Right lobe of liver (tissue), 4 donors: Measurements from ENCODE around the gene CRIP3.

Experiments used
- POLR2A ChIP-seq: fragments of 450-650 bp; IDR thresholded peaks from one replicate; pipeline ENCODE4 v1.6.1; 2017; ENCODE audit warnings: antibody characterized with exemption, mild to moderate bottlenecking
- TF ChIP-seq, protein P1 (sequence below), 4 donors: fragments of 200-600 bp in 3 of 4; fragments of 450-650 bp in 1 of 4; IDR thresholded peaks; one replicate each; pipeline versions ENCODE4 v1.5.1 to v1.8.0; 2016 to 2022; ENCODE audit warnings: antibody characterized with exemption in 4 of 4, mild to moderate bottlenecking in 2 of 4
- donor health status: DM: no; HTN: no; CAD: no.
- donor health status: DM: no; HTN: no; CAD: no.
- donor health status: DM: no; HTN: yes; CAD: no.

DNA sequence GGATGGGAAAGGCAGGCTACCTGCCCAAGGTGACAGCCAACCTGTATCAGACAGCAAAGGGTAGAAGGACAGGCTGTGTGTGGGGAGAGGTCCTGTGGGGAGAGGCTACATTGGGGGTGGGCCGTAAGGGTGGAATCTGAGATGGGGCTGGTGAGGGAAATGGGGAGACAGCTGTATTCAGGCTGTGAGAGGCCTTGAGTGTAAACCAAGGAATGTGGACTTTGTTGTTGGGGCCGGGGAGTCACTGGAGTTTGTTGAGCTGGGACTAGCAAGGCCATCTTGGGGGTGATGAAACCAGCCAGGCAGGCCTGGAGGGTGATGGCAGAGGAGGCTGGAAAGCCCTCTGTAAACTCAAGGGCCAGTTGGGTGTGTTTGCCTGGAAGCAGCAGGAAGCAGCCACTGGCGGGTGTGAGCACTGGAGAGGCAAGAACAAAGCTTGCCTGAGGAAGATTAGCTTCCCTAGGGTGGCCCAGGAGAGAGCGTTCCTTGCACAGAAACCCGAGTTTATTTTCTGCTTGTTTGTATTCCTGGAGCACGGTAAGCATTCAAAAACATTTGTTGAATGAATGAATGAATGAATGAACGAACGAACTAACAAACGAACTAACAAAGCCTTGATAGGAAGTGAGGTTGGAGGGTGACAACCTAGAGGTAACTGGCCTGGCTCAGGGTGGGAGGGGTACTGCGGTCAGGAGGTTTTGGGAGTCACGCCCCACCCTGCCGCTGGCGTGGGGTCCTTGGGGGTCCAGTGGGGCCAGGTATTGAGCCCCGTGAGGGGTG lies 46.4 kb downstream of the CRIP3 start:
- TF ChIP-seq, protein P1, sequence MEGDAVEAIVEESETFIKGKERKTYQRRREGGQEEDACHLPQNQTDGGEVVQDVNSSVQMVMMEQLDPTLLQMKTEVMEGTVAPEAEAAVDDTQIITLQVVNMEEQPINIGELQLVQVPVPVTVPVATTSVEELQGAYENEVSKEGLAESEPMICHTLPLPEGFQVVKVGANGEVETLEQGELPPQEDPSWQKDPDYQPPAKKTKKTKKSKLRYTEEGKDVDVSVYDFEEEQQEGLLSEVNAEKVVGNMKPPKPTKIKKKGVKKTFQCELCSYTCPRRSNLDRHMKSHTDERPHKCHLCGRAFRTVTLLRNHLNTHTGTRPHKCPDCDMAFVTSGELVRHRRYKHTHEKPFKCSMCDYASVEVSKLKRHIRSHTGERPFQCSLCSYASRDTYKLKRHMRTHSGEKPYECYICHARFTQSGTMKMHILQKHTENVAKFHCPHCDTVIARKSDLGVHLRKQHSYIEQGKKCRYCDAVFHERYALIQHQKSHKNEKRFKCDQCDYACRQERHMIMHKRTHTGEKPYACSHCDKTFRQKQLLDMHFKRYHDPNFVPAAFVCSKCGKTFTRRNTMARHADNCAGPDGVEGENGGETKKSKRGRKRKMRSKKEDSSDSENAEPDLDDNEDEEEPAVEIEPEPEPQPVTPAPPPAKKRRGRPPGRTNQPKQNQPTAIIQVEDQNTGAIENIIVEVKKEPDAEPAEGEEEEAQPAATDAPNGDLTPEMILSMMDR (IDR thresholded peaks at IDR 0.05), result no peak
- no peak for TF ChIP-seq POLR2A
